ENCODE data around the gene SOX1.
A peak's percentile ranks its signal among the peaks of the same experiment; 100 is the strongest.

Gene SOX1

DNA sequence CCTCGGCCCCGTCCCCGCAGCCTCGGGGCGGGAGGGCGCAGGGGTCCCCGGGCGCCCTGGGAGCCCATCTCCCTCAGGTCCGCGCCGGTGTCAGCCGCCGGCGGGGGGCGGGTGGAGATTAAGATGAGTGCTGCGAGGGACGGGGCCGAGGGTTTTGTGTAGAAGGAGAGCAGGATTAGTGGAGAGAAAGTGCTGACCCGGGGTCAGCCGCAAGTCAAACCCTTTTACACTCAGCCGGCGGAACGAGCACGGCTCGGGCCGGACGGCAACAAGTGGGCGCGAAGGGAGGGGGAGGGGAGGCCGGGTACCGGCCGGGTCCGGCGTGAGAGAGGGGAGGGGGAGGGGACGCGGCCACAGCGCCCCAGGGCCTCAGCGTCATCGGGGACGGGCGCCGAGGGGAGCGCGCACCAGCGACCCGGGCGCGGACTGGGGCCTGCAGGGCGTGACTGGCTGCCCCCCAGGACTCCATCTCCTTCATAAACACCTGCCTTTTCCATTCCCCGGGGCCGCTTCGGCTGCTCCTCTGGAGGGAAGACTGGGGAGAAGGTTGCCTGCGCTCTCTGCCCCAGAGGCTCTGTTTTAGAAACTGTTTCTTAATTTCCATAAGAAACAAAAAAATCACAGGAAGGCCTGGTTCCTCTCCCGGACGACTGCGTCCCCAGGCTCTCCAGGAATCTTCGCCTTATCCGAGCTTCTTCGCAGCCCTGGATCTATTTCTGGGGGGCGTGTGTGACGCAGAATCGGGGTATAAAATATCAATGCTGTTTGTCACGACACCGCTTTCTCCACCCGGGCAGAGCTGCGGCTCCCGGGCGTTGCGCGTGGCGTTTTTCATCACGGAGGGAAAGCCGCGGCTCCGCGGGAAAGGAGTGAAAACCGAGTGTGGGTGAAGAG lies 6.5 kb downstream of the SOX1 start:
- DNase-seq: peak in 1 of 2 experiments; percentile 51

DNA sequence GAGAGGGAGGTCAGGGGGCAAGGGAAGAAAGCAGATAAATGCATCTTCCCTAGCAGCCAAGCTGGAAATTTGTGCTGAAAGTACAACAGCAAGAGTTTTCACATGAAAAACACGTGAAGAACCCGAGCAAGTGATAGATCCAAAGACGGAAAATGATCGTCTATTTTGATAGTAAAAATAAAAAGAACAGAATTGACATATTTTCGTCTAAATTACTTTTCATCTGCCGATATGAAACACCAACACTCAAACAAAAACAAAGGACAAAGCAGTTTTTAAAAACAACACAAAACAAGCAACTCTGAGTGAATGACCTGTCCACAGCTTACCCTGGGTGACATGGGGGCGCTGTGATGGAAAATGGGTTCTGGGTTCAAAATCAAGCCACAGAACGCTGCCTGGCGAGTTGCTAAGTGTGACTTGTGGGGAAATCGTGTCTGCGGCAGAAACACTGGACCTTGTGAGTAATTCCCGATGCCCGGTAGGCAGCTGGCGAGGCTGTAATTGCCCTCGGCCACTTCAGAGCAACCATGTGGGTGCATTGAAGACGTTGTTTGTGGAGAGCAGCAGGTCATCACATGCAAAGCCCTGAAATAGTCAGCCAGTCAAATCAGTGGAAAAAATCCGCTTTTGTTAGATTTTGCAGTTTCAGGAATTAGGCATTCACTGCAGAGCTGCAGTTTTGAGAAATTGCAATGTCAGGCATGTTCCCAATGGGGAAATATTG lies 7.4 kb downstream of the SOX1 start:
- no peak for DNase-seq

DNA sequence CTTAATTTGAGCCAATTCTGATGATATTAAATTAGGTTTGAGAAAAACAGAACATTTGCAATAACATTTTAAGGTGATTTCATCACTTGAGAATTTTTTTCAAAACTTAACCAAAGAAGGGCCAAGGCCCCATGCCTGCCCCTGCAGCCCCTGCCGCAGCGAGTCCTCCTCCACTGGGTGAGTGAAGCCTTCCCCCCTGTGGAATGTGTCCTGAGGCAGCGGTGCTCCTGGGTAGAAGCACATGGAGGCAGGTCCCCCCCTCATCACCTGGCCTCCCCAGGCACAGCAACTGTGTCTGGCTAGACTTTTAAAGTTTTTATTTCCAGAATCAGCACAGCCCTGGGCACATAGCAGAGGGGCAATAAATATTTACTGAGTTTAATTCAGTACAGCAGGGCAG lies 10.8 kb downstream of the SOX1 start:
- DNase-seq: no peak

DNA sequence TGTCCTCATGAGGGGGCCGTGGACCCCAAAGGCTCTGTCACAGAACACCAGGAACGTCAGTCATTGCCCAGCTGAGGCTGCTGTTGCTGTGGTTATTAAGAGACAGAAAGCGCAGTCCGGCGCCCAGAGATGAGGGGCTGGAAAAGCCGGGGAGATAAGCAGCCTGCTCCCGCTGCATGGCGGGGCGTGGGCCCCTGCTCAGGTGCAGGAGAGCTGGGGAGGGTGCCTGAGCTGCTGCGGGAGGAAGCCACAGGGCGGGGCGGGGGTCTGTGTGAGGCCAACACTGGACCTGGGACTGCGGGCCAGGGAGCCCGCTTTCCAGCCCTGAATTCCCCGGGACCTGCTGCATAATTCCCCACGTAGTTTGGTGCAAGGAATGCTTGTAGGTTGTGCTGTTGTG lies 11.3 kb downstream of the SOX1 start:
- DNase-seq: no peak

DNA sequence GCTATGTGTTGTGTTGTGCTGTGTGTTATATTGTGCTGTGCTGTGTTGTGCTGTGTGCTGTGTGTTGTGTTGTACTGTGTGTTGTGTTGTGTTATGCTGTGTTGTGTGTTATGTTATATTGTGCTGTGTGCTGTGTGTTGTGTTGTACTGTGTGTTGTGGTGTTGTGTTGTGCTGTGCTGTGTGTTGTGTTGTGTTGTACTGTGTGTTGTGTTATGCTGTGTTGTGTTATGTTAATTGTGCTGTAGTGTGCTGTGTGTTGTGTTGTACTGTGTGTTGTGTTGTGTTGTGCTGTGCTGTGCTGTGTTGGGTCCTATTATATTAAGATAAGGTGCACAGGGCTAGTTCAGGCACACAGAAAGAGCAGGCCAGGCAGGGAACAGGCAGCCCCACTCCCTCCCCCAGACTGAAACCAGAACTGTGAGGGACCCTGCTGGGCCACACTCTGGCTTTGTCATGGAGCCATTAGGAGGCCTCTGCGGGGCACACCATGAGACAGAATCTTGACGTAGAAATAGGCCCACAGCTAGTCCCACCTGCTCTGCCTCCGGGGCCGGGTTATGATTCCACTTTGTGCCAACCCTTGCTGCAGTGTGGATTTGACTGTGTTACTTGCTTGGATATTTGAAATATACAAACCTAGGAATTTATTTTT lies 12.1 kb downstream of the SOX1 start:
- peak; percentile 65 to 82 for DNase-seq

DNA sequence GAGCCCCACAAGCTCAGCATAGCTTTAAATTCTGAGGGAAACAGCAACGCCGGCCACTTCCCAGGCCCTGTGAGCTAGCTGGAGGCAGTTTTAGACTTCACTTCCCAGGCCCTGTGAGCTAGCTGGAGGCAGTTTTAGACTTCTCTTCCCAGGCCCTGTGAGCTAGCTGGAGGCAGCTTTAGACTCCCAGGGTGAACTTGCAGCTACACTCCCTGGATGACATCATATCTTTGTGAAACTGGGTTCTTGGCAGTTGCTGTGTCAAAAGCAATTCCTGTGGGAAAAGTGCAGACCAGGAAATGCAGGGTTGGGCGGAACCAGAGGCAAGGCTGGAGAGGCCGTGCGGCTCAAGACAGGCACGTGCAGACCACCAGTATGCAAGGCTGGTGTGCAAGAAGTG lies 12.7 kb downstream of the SOX1 start:
- DNase-seq: peak in 1 of 2 experiments; percentile 45

DNA sequence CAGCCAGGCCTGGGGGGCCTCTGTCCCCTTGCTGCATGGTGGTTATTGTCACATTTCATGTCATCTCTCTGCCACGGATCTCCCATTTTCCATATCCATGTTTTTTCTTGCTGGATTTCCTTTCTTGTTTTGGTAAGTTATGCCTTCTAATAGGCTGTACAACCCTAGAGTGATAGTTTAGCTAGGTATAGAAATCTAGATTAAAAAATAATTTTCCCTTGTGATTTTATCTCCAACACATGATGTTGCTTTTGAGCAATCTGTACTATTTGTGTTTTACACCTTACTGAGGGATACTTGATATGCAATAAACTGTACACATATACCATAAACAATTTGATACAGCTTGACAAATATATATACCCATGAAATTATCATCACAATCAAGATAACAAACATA lies 17.0 kb downstream of the SOX1 start:
- no peak for DNase-seq

DNA sequence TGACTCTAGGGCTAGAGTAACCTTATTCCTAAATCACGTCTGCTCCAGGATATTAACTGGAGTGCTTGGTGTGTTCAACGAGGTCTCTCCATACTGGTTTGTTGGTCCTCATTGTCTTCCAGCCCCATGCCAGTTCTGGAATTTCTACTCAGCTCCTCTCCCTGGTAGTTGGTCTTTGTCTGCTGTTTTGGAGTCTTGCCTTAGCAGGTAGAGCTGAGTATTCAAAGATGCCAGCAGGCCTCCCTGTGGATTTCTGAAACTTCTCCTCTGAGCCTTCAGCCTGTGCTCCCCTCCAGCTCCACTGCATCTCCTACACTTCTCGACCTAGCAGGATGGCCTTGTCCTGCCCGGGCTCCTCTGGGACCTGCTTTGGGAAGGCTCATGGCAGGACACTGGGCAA lies 25.5 kb downstream of the SOX1 start:
- DNase-seq: no peak

DNA sequence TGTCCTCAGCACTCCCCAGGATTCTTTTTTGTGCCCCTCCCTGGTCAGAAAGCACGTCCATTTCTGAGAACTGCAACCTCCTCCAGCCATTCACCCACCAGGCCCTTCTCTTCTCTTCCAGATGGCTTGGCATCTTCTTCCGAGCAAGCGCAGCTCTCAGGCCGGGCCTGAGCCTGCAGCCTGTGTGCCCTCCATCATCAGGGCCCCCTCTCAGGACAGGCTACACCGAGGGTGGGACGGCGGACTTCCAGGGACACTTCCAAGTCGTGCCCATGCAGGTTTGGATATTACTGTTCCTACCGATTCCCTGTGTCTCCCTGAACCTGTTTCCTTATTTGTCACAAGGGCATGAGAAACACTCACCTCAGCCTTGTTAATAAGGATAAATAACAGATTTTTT lies 28.4 kb downstream of the SOX1 start:
- DNase-seq: no peak

DNA sequence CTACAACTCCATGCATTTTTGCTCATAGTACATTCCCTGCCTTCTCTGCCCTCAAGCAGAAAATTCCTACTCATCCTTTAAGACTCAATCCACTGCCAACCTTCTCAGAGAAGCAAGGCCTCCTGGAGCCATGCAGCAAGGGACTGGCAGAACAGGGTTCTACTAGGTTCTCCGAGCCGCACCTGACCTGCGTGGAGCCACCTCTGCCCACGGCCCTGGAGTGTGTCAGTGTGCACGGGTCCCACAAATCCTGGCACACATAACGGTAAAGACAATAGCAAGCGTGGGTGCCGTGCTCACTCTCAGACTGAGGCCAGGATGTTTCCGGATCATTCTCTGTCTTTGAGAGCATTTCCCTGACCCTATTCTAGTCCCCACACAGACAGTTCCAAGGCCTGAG lies 30.0 kb downstream of the SOX1 start:
- DNase-seq: no peak

DNA sequence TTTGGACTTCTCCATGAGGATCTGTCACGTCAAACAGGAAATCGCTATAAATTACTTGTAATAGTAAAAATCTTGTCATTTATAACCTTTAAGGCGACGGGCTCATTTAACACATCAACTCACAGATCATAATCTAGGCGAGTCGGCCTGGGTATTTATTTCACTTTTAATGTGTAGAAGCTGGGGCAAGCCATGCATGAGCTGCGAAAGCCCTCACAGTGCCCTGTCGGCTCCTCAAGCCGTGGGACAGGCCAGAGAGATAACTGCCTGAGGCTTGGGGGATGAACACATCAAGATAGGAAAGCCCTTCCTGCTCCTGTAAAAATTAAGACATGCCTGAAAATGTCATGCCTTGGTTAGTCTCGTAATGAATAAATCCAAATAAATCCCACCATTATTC lies 30.8 kb downstream of the SOX1 start:
- DNase-seq: peak in 1 of 2 experiments; percentile 50

DNA sequence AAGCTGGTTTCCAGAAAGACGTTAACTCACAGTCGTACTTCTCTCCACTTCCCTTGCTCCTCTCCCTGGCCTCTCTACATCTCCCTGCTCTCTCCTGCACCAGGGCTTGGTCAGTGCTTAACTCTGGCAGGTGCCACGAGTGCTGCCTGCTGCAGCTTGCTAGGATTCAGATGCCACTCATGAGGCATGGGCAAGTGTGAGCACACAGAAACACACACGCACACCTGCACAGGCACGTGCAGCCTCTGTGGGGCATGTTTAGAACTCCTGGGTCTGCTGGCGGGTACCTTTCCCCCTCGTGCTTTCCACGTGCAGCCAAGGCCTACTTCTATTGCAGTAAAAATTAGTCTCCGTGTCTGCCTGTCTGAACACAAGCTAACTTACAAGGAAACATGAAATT lies 31.8 kb downstream of the SOX1 start:
- no peak for DNase-seq

DNA sequence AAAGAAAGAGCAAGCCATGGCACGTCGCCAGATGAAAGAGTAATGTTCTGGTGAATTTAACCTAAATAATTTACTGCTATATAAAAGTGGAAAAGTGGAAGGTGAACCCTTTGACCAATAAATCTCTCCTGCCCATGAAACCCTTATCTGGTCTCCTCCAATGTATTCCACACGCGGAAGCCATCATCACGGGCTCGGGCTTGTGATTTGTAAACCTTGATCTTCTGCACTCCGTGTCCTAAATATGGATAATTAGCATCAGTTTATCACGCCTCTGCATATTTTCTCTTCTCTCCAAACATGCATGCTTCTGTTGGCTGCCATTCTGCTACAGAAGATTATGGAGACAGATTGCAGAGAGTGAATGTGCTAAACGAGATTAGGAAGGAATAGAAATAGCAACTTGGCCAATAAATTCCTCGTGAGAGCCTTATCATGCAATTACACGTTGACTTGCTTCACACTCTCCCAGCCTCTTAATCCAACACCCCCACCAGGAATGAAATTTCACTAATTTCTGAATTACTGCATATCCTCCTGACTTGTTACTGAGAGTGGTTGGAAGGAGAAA lies 34.5 kb downstream of the SOX1 start:
- DNase-seq: no peak

DNA sequence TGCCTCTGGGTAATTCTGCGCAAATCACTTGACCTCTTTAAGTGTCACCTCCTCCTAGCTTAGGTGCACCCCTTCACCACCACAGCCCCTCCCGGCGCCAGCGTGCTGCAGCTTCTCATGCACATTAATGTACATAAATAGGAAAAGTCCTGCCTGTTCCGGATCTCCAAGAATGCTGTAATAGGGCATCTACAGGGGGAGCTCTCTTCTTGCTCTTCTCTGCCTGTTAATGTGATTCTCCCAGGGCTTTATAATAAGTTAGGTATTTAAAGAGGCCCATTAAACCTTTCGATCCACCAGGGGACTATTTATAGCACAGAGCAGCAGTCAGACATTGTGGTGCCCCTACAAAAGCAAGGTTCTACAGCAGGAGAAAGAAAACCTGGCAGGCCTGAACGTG lies 35.3 kb downstream of the SOX1 start:
- DNase-seq: peak in 1 of 2 experiments; percentile 29

DNA sequence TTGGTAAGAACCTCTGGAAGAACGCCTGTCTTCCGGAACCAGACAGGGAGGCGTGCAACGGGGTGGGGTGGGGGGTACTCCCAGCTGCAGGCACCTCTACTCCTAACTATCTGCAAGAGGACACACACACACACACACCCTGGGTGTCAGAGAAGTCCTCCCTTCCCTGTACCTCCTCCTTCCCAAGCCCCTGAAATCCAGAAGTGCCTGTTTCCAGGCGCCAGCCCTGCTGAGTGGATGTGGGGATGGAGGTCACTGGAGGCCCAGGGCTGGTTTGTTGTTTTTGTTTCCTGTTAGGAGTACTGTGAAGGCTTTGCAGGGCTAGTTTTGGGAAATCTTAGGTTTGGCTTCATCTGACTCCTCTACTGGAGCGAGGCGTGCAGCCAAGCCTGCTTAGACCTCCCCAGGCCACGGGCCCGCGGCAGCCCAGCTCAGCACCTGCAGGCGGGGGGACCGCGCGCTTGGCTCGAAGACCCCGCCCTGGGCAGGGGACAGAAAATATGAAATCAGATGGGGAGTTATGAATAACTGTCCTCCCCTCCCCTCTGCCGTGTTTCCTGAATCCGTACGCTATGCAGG lies 36.4 kb downstream of the SOX1 start:
- no peak for DNase-seq

DNA sequence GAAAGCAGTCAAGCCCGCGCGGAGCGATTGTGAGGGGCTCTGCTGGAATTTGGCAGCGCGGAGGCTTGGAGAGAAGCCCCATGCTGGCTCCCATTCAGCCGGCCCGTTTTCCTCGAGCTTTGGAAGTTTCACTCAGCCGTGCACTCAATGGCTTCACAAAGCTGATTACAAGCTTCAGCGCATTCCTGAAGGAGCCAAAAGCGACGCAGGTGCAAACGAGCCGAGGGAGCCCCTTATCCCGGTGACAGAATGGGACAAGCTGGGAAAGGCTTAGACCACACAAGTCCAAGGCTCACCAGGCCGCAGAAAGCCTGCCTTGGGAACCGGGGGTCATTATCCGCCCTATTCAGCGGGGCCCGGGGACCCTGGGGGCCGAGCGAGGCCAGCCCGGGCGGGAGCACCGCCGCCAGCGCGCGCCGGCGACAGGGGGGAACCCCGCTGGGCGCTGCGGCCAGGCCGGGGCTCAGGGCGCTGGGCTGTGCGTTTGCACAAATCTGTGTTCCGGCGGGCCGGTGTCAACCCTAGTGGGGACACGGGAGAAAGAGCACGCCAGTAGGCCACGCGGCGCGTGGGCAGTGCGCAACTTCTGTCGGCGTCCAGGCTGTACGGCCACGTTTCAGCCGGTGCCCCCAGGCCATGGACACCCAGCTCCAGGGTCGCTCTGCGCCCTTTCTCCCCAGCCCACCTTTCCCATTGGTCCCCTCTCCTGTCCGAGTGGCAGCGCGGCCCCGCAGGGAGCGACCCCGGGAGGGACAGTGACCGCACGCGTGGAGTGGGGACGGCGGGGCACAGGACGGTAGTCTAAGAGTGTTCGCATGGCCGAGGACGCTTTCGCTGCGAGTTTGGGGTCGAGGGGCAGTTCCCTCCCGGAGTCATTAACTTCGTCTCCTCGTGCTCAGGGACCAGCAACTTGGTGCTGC lies 37.3 kb downstream of the SOX1 start:
- DNase-seq: no peak

DNA sequence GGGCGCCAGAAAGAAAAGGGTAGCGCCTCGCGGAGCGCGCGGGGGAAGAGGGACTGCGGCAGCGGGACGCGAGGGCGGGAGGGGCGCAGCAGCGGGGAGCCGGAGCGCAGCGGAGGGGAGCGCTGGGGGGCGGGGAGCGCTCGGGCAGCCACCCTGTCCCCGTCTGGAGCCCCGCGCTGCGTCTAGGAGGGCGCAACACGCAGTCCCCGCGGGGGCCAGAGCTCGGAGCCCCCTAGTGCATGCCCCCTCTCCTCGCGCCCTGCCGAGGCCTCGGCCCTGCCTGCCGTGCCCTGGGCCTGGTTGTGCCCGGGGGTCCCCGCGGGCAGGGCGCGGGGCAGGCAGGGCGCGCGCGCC lies 37.9 kb downstream of the SOX1 start:
- no peak for DNase-seq

DNA sequence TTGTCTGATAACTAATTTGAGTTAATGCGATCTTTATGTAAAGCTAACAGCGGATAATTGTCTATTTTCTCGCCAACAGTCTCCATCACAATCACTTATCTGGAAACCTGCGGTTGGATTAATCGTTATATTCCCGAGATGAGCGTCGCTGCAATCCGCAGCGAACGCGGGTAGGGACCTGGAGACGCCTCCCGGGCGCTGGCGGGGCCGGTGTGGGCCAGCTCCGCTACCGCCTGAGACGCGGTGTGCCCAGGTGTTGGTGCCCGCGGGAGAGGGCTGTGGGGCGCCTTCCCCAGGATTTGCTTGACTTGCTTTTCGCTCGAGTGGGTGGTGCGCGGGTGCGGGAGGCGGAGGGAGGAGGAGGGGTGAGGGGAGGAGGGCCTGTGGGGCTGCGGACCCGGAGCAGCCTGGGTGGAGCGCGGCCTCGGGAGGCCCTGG lies 38.3 kb downstream of the SOX1 start:
- no peak for DNase-seq

DNA sequence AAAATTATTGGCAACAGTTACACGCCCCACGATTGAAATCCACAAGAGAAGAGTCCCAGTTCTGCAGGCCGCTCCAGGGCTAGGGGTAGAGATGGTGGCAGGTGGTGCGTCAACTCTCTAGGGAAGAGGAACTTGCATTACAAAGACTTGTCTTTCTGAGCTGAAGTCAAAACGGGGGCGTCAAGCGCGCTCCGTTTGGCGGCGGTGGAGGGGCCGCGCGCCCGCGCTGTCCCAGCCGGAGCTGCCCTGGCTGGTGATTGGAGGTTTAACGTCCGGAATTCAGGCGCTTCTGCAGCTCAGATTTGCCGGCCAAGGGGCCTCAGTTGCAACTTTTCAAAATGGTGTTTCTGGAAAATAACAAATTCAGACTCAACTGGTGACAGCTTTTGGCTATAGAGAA lies 38.9 kb downstream of the SOX1 start:
- no peak for DNase-seq

DNA sequence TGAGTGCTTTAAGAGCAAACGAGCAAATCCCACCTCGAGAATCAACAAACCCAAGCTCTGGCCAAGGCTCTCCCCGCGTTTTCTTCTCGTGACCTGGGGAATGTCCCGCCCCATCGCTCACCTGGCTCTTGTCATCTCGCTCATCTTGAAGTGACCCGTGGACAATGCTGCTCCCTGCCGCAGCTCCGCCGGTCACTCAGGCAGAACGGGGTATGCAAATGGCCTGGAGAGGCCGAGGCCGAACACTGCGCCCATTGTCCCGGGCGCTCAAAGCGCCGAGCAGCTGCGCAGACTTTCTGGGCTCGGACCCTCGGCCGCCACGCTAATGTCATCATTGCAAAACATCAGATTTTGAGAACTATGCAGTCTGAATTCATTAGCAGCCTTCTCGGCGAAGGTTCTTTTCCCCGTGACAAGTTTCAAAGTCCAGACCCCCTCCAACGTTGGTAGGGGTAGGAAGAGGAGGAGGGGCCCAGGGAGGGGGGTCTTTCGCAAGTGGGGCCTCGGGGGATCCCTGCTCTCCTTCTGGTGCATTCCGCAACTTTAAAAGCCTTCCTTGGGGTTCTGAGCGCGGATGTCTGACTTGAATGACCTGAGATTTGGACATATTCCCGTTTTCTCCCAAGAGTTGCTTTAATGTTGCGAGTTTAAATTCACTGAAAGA lies 39.7 kb downstream of the SOX1 start:
- DNase-seq: no peak

DNA sequence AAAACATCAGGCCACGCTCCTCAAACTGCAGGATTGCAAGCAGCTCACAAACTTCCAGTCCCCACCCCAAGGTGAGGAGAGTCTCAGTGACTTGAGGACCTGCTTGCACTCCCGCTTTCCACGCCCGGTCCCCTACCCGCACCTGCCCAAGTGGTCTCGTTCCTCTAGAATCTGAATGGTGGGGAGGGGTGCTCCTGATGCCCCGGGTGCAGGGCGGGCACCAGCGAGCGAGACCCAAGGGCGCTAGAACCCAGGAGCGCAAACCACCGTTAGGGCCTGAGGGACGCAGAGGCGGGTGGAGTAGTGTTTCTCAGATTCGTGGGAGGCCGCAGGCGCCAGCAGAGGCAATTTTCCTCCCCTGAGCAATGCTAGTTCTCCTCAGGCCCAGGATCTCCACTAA lies 40.3 kb downstream of the SOX1 start:
- DNase-seq: no peak

Data from NCI-H2081 (cell line).